Gastroesophageal sphincter (tissue), 4 donors: ENCODE results near the gene PLBD2. TPM values are rescaled to one million over a fixed set of nuclear protein-coding genes. Genes with fewer than 3 reads are reported as not detected.

Experiments used
- ATAC-seq: fragments of 150-250 bp; one replicate; pipeline ENCODE4 v1.9.1; 2016; ENCODE audit warnings: mild to moderate bottlenecking, moderate library complexity
- H3K27ac ChIP-seq, 4 donors: fragments of 200-600 bp; sonication (generic) in 3 of 4; 1 replicate in 3 of 4; 2 replicates in 1 of 4; pipeline ENCODE4 v1.5.1; 2016 to 2019
- H3K27me3 ChIP-seq: fragments of 200-600 bp; sonication (generic); one replicate; pipeline ENCODE4 v1.5.1; 2019
- H3K36me3 ChIP-seq, 2 donors: fragments of 200-600 bp; sonication (generic); one replicate each; pipeline ENCODE4 v1.5.1; 2019; ENCODE audit warnings: control low read depth in 1 of 2
- H3K4me1 ChIP-seq, 3 donors: fragments of 200-600 bp; sonication (generic); 1 replicate in 2 of 3; 2 replicates in 1 of 3; pipeline ENCODE4 v1.5.1; 2016 to 2019; ENCODE audit warnings: control low read depth in 2 of 3
- H3K4me3 ChIP-seq, 2 donors: fragments of 200-600 bp; sonication (generic); one replicate each; pipeline ENCODE4 v1.5.1; 2019; ENCODE audit warnings: mild to moderate bottlenecking in 1 of 2, moderate library complexity in 1 of 2
- H3K9me3 ChIP-seq, 3 donors: fragments of 200-600 bp; sonication (generic); one replicate each; pipeline ENCODE4 v1.5.1; 2017 to 2019; ENCODE audit warnings: control low read depth in 2 of 3
- EP300 ChIP-seq: sonication (generic); formaldehyde crosslinking; IDR thresholded peaks from one replicate; pipeline ENCODE4 v1.6.1; 2017; ENCODE audit warnings: antibody characterized with exemption, mild to moderate bottlenecking
- POLR2A ChIP-seq, 2 donors: fragments of 450-650 bp; IDR thresholded peaks; one replicate each; pipeline ENCODE4 v1.6.1; 2017; ENCODE audit warnings: antibody characterized with exemption in 2 of 2, mild to moderate bottlenecking in 2 of 2, moderate library complexity in 1 of 2
- POLR2AphosphoS5 ChIP-seq: sonication (generic); formaldehyde crosslinking; IDR thresholded peaks from one replicate; pipeline ENCODE4 v1.6.1; 2017; ENCODE audit warnings: antibody characterized with exemption
- WGBS, 2 donors: methylation state at CpG; one replicate each; pipeline ENCODE4 v1.1.5; 2018; ENCODE audit warnings: low coverage in 1 of 2; 5-methylcytosine and 5-hydroxymethylcytosine counted together
- total RNA-seq, 4 donors: library from RNA; depleted of rRNA; stranded (reverse); fragments of >200 nt; gene quantifications; one replicate each; pipeline ENCODE4 v1.1.0, GENCODE V29; 2016
- TF ChIP-seq, protein P1 (sequence below), 4 experiments: fragments of 200-600 bp in 2 of 4; fragments of 450-650 bp in 2 of 4; sonication (generic) in 1 of 4; IDR thresholded peaks; one replicate each; pipeline ENCODE4 v1.5.1; 2017 to 2019; ENCODE audit warnings: antibody characterized with exemption in 4 of 4, mild to moderate bottlenecking in 2 of 4, moderate library complexity in 2 of 4

The PLBD2 gene, protein sequence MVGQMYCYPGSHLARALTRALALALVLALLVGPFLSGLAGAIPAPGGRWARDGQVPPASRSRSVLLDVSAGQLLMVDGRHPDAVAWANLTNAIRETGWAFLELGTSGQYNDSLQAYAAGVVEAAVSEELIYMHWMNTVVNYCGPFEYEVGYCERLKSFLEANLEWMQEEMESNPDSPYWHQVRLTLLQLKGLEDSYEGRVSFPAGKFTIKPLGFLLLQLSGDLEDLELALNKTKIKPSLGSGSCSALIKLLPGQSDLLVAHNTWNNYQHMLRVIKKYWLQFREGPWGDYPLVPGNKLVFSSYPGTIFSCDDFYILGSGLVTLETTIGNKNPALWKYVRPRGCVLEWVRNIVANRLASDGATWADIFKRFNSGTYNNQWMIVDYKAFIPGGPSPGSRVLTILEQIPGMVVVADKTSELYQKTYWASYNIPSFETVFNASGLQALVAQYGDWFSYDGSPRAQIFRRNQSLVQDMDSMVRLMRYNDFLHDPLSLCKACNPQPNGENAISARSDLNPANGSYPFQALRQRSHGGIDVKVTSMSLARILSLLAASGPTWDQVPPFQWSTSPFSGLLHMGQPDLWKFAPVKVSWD
- total RNA-seq, result 10 to 100 TPM; 23.1 to 54.4 (median 31.3) TPM

- TF ChIP-seq EP300 (no peak), POLR2A (IDR thresholded peaks at IDR 0.05) (peak; percentile 54 to 68), POLR2AphosphoS5 (peak; percentile 77)
- TF ChIP-seq, protein P1, sequence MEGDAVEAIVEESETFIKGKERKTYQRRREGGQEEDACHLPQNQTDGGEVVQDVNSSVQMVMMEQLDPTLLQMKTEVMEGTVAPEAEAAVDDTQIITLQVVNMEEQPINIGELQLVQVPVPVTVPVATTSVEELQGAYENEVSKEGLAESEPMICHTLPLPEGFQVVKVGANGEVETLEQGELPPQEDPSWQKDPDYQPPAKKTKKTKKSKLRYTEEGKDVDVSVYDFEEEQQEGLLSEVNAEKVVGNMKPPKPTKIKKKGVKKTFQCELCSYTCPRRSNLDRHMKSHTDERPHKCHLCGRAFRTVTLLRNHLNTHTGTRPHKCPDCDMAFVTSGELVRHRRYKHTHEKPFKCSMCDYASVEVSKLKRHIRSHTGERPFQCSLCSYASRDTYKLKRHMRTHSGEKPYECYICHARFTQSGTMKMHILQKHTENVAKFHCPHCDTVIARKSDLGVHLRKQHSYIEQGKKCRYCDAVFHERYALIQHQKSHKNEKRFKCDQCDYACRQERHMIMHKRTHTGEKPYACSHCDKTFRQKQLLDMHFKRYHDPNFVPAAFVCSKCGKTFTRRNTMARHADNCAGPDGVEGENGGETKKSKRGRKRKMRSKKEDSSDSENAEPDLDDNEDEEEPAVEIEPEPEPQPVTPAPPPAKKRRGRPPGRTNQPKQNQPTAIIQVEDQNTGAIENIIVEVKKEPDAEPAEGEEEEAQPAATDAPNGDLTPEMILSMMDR (IDR thresholded peaks at IDR 0.05), result peak in 2 of 4 experiments; percentile 6 to 20
- H3K4me3 ChIP-seq, result peak within 1 kb of the TSS; percentile 67 to 89
- H3K27me3 ChIP-seq, result peaks cover 4% of the 10 kb centered on the region
- no peaks in the 10 kb centered on the region for H3K9me3 ChIP-seq
- peak; percentile 96 for ATAC-seq
- H3K27ac ChIP-seq, result peak within 1 kb of the TSS; percentile 68 to 92 (median 90)
- H3K4me1 ChIP-seq, result peaks cover 0 to 39% (median 2%) of the 10 kb centered on the region in 3 donors
- no peaks in the 10 kb centered on the region for H3K36me3 ChIP-seq
- WGBS, 2 donors, result 0% methylated on average over 6 of the region's 67 CpGs; no CpG with 5 or more reads in 1 of the 2 donors
These were observed at the start of gene PLBD2 for GRCh38 chr12:113358381-113359132. Gene PLBD2, plus strand, starts transcription at chr12:113358587. Its CDS starts 14 bp downstream, at chr12:113358601.

- no peak overlapping the region for H3K27ac ChIP-seq
- WGBS, 2 donors, result 86 to 100% methylated on average over 1 of the region's 1 CpG
- TF ChIP-seq EP300 (no peak), POLR2A (IDR thresholded peaks at IDR 0.05) (no peak), POLR2AphosphoS5 (no peak)
- TF ChIP-seq, protein P1 (IDR thresholded peaks at IDR 0.05), result no peak
- ATAC-seq, result no peak
- H3K27me3 ChIP-seq, result no peaks in the 10 kb centered on the region
- H3K4me1 ChIP-seq, result peaks cover 0 to 4% (median 0%) of the 10 kb centered on the region in 3 donors
- H3K4me3 ChIP-seq, result no peak overlapping the region
- no peaks in the 10 kb centered on the region for H3K9me3 ChIP-seq
- H3K36me3 ChIP-seq, result peaks cover 0 to 98% of the 10 kb centered on the region in 2 donors
These were observed 47.9 kb upstream of the PLBD2 start for GRCh38 chr12:113310489-113310888.

DNA sequence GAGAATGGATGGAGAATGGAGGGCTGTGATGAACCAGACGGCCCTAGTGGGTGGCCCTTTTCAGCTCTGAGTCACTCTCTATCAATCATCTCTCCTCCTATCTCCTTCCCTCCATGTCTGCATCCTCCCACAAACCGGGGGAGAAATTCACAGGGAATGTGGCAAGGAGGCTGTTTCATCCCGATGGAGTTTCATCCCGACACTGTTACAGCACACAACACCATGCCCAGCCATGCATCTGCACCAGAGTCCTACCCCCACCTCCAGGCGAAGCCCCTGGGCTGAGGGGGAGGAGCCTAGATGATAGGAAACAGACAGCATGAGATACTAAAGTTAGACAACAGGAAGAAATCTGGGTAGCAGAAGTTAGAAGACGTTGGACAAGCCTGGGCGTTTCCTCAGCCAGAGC, 44.3 kb upstream of the PLBD2 start:
- peaks cover 0 to 4% (median 0%) of the 10 kb centered on the region in 3 donors for H3K4me1 ChIP-seq
- peak overlapping the region in 1 of 4 donors; percentile 5 for H3K27ac ChIP-seq
- WGBS, 2 donors, result 37 to 54% methylated on average over 3 to 4 of the region's 7 CpGs
- ATAC-seq, result no peak
- peaks cover 0 to 100% of the 10 kb centered on the region in 2 donors for H3K36me3 ChIP-seq
- TF ChIP-seq POLR2A (IDR thresholded peaks at IDR 0.05) (no peak), POLR2AphosphoS5 (no peak), EP300 (no peak)
- TF ChIP-seq, protein P1 (IDR thresholded peaks at IDR 0.05), result no peak
- no peak overlapping the region for H3K4me3 ChIP-seq
- H3K27me3 ChIP-seq, result no peaks in the 10 kb centered on the region
- H3K9me3 ChIP-seq, result no peaks in the 10 kb centered on the region

DNA sequence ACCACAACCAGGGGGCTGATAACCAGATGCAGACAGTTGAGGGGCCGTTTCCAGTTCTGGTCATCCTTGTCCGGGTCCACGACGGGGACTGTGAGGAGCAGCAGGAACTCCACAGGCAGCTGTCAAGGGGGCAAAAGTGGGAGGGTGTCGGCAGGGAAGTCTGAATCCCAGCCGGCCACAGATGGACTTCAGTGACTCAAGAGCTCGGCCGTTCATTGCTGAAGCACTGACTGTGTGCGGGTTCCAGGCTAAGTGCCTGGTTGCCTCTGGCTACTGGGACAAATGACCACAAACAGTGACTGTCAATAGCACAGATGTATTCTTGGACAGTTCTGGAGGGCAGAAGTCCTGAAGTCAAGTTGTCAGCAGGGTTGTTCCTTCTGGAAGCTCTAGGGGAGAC, 43.0 kb upstream of the PLBD2 start:
- peak; percentile 29 for ATAC-seq
- 72 to 100% methylated on average over 1 to 4 of the region's 9 CpGs for WGBS, 2 donors
- TF ChIP-seq POLR2A (IDR thresholded peaks at IDR 0.05) (no peak), POLR2AphosphoS5 (no peak), EP300 (no peak)
- TF ChIP-seq, protein P1 (IDR thresholded peaks at IDR 0.05), result no peak
- no peaks in the 10 kb centered on the region for H3K27me3 ChIP-seq
- peak overlapping the region in 2 of 4 donors; percentile 14 to 25 for H3K27ac ChIP-seq
- peaks cover 0 to 4% (median 0%) of the 10 kb centered on the region in 3 donors for H3K4me1 ChIP-seq
- H3K36me3 ChIP-seq, result peaks cover 0 to 100% of the 10 kb centered on the region in 2 donors
- no peak overlapping the region for H3K4me3 ChIP-seq
- no peaks in the 10 kb centered on the region for H3K9me3 ChIP-seq
